HG03457 (cell line): ENCODE data around the gene LCP1.

Source experiments
- ATAC-seq: cut with Tn5 transposase; IDR thresholded peaks from one replicate; pipeline ENCODE4 v1.9.1; 2021; ENCODE audit warnings: moderate number of reproducible peaks; ENCODE audit not compliant: unreplicated experiment

LCP1 gene

GRCh38 chr13:46104868-46105267, 77.1 kb downstream of the LCP1 start, which contains the start of gene CPB2:
CPB2 (minus strand) TSS chr13:46105033; CDS start chr13:46105009, 24 bp downstream.
- ATAC-seq: no peak

- no peak for ATAC-seq
These were observed 78.9 kb downstream of the LCP1 start for GRCh38 chr13:46103037-46103436.

DNA sequence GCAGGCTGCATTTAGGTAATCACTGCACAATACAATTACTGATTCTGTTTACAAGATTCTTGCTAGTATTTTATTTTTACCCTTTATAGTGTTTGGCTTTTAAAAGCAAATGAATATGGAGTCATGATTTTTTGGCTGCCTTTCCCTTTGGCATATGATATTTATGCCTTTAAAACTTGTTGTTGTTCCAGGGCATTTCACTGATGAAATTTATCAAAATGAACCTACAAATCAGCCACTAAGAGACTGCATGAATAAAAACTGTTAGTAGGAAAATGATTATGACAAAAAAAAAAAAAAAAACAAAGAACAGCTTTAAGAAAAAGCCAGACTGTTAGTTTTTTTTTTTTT, 79.7 kb downstream of the LCP1 start:
- no peak for ATAC-seq

DNA sequence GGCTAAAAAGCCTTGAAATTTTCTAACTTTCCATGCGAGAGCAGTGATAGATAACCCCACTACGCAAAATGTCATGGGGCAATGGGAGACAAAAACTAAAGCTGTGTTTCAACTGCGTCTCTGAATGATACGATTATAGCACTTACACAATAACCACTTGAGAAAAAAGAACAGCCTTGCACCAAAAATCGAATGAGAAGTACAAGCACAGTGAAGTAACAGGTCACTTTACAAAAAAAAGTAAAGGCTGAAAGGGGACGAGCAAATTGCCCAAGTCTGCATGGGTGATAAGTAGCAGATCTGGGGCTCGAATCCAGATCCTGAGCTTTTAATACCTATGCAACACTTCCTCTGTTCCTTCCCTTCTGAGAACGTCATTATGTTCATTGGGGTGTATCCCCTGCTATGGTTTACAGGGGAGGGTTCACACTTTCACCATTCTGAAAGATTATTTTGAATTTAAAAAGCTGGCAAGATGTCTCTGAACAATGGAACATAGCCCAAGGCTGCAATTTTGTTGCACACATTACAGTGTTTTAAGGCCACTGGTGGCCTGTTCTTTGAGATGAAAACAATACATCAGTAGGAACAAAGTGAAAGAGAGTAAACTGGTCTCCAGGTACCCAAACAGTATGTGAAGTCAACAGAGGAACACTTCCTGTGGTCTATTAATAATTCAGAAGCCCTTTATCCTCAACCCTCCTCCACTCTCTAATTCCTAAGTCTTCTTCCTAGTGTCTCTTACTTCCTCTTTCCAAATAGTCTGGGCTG, 80.3 kb downstream of the LCP1 start:
- ATAC-seq: no peak

DNA sequence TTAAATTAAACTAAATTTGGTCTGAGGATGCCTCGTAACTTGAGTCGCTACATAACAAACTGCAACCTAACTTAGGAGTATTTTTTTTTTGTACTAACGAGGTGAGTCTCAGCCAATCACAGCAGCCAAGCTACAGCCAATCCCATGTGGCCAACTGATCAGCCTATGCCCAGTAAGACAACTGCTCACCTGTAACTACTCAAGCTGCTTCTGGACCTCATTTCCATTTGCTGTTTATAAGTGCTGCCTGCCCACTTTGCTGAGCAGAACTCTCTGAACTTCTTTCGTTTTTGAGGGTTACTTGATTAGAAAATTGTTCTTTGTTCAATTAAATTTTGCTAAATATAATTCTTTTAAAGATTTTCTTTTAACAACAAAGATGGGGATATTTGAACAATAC, 81.0 kb downstream of the LCP1 start:
- ATAC-seq: no peak

GRCh38 chr13:46100191-46100815, 81.7 kb downstream of the LCP1 start:
- ATAC-seq: no peak

DNA sequence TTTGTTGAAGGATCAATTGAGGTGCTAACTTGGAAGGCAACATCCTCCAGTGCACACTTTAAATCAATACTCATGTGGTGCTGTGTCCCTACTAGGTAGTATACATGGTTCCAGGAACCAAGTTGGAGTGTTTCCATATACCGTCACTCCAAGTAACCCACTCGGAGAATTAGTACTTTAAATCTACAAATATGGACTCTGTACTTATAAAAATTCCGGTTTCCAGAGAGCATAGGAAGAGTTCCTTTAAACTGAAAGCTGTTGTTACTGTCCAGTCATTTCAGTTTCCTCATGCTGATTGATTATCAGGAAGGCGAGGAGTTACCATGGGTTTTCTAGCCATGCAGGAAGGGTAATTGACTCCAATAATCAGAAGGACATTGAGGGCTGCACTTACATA, 84.3 kb downstream of the LCP1 start:
- no peak for ATAC-seq

- no peak for ATAC-seq
These were observed 85.0 kb downstream of the LCP1 start for GRCh38 chr13:46097015-46097414.

DNA sequence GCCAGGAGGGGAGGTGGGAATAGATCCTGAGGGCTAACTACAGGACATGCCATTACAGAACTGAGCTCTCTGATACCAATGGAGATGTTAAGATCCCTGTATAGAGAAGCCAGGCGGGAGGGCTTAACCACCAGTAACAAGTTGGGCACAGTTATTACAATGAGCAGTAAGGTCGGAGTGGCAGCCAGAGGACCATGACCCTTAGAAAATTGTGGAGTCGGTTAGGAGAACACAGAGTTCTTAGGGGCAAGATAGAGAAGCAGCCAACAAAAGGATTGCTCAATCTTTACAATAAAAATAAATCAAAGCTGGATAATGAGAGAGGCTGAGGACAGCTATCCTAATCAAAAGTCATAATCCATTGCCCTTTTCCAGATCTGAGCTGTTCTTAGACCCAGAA, 87.5 kb downstream of the LCP1 start:
- ATAC-seq: no peak

GRCh38 chr13:46088821-46089562, 93.0 kb downstream of the LCP1 start:
- ATAC-seq: no peak

GRCh38 chr13:46087481-46087880, 94.5 kb downstream of the LCP1 start:
- no peak for ATAC-seq

DNA sequence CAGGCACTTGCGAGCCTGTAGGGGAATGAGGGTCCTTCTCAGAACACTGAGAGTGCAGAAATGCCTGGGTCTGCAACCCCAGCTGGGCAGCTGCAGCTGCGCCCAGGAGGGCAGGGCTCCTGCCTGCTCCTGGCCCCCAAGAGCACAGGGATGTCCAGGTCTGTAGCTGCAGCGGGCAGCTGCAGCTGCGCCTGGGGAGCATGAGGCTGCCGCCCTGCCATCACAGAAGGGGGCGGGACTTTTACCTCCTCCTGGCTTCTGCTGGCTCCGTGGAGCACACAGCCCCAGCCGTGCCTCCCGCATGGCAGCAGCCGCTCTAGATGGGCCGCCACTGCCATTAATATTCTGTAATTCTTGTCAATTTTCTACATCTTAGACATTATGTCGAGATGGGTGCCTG, 95.0 kb downstream of the LCP1 start:
- ATAC-seq: no peak

- ATAC-seq: no peak
These were observed 95.5 kb downstream of the LCP1 start for GRCh38 chr13:46086421-46086922.

DNA sequence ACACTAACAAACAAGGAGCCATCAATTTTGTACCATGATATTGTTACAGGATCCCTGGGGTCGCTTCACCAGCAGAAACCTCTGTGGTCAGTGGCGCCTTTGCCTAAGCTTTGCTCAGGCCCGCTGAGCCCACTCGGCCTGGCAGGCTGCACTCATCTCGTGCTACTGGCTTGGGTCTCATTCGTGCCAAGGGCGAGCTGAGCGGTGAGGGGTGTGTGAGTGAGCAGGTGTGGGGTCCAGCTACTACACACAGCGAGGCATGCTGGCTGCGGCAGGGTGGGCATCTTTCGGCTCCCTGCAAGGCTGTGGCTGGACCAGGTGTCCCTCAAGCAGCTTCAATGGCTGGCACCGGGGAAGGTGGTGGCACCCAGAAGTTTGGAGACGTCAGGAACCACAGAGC, 96.2 kb downstream of the LCP1 start:
- no peak for ATAC-seq

- no peak for ATAC-seq
These were observed 99.7 kb downstream of the LCP1 start for GRCh38 chr13:46082324-46082723.

DNA sequence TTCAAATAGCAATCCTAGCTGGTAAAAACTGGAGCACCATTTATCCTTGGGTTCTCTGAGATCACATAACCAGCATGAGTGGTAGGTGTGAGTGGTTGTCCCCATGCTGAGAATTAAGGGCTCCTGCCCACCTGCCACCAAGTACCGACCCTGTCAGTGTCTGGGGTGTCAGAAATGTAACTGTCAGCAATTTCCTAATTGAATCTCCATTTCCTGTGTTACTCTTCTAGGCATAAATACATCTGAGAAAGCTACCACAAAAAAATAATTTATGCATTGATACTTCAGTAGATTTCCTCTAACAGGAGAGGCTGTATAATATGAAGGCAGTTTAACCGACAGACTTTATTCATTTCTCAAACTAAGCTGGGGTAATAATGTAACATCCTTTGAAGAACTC, 102.2 kb downstream of the LCP1 start:
- no peak for ATAC-seq

DNA sequence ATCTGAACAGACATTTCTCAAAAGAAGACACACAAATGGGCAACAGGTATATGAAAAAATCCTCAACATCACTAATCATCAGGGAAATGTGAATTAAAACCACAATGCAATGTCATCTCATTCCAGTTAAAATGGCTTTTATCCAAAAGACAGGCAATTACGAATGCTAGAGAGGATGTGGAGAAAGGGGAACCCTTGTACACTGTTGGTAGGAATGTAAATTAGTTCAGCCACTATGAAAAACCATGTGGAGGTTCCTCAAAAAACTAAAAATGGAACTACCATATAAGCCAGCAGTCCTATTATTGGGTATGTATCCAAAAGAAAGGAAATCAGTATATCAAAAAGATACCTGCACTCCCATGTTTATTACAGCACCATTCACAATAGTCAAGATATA, 104.7 kb downstream of the LCP1 start:
- ATAC-seq: no peak

DNA sequence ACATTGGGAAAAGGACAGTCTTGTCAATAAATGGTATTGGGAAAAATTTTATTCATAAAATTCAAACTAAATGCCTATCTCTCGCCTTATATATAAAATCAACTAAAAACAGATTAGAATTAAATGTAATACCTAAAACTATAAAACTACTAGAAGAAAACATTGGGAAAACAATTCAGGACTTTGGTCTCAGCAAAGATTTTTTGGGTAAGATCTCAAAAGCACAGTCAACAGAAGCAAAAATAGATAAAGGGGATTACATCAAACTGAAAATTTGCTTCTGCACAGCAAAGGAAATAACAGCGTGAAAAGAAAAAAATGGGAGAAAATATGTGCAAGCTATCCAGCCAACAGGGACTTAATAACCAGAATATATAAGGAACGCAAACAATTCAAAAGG, 105.2 kb downstream of the LCP1 start:
- no peak for ATAC-seq
